Endothelial cell of umbilical vein (primary cell): ENCODE results near the gene TSPAN4. TPM values are rescaled to one million over a fixed set of nuclear protein-coding genes. Genes with fewer than 3 reads are reported as not detected.

Experiments
- BruUV-seq: library from RNA; stranded (reverse); fragments of 400-500 nt; replicated peaks from 2 replicates; lab custom pipeline; 2021; lab: Mats Ljungman, UMichigan
- CTCF ChIA-PET: fragments of 300-600, 350-600 bp; sonication (Branson Sonifier 250); formaldehyde crosslinking; loops from one replicate; lab custom pipeline; 2021; ENCODE audit warnings: antibody characterized with exemption, inconsistent platforms; lab: Charles Lee
- POLR2A ChIA-PET: fragments of 300-600, 350-600 bp; sonication (Branson Sonifier 250); formaldehyde crosslinking; loops from one replicate; lab custom pipeline; 2021; ENCODE audit warnings: antibody characterized with exemption, inconsistent platforms; lab: Charles Lee
- DNase-seq: peaks from one replicate; pipeline ENCODE4 v3.0.0-alpha.2; 2011; ENCODE audit warnings: low read depth, low spot score
- FAIRE-seq: peaks from 2 replicates; lab custom pipeline; 2011; peaks lifted over from hg19 to GRCh38; lab: Jason Lieb, UNC
- H2AFZ ChIP-seq: 2 replicates; pipeline ENCODE4 v1.6.0; 2012; ENCODE audit warnings: low read depth, low read length, control low read depth, inconsistent platforms
- H3K27ac ChIP-seq: 2 replicates; pipeline ENCODE4 v1.5.1; 2011; ENCODE audit warnings: low read depth, mild to moderate bottlenecking, control low read depth, low read length, moderate library complexity; ENCODE audit not compliant: insufficient read depth
- H3K27me3 ChIP-seq, 2 experiments: 2 replicates each; pipeline versions ENCODE4 v1.6.0 to v1.6.1; 2011; ENCODE audit warnings: low read length in 2 of 2, mixed read lengths in 1 of 2; ENCODE audit not compliant: control insufficient read depth in 2 of 2, insufficient read depth in 2 of 2
- H3K36me3 ChIP-seq, 2 experiments: 2 replicates in 1 of 2; 3 replicates in 1 of 2; pipeline ENCODE4 v1.5.1; 2011; ENCODE audit warnings: low read length in 2 of 2, mild to moderate bottlenecking in 1 of 2, moderate library complexity in 1 of 2; ENCODE audit not compliant: control insufficient read depth in 2 of 2, insufficient read depth in 2 of 2; ENCODE audit errors: extremely low read depth in 1 of 2
- H3K4me1 ChIP-seq: 3 replicates; pipeline ENCODE4 v1.5.1; 2011; ENCODE audit warnings: mild to moderate bottlenecking, low read length; ENCODE audit not compliant: control insufficient read depth, insufficient read depth; ENCODE audit errors: extremely low read depth
- H3K4me2 ChIP-seq: 2 replicates; pipeline ENCODE4 v1.6.1; 2011; ENCODE audit warnings: low read length, control low read depth, mixed read lengths; ENCODE audit not compliant: insufficient read depth
- H3K4me3 ChIP-seq, 3 experiments: fragments of 200-600 bp in 1 of 3; sonication (generic), shearing (Covaris generic) in 1 of 3; replicated peaks in 1 of 3; 2 replicates each; pipeline ENCODE4 v1.5.1; 2011 to 2016; ENCODE audit warnings: control low read depth in 3 of 3, low read length in 3 of 3, mild to moderate bottlenecking in 2 of 3, inconsistent platforms in 1 of 3, low read depth in 1 of 3, moderate library complexity in 1 of 3; ENCODE audit not compliant: insufficient read depth in 1 of 3
- H3K79me2 ChIP-seq: 2 replicates; pipeline ENCODE4 v1.6.0; 2012; ENCODE audit warnings: low read length, inconsistent platforms; ENCODE audit not compliant: control insufficient read depth, insufficient read depth
- H3K9ac ChIP-seq: replicated peaks from 2 replicates; pipeline ENCODE3; 2011; ENCODE audit warnings: low read length, control low read depth; ENCODE audit not compliant: insufficient read depth; ENCODE audit errors: extremely low read depth
- H3K9me1 ChIP-seq: replicated peaks from 3 replicates; pipeline ENCODE4 v1.6.0; 2011; ENCODE audit warnings: mild to moderate bottlenecking, low read length; ENCODE audit not compliant: control insufficient read depth, insufficient read depth; ENCODE audit errors: extremely low read depth
- H3K9me3 ChIP-seq: replicated peaks from 2 replicates; pipeline ENCODE4 v1.5.1; 2012; ENCODE audit warnings: low read length, inconsistent platforms; ENCODE audit not compliant: control insufficient read depth, insufficient read depth
- H4K20me1 ChIP-seq: replicated peaks from 2 replicates; pipeline ENCODE3; 2011; ENCODE audit warnings: mild to moderate bottlenecking, low read length; ENCODE audit not compliant: control insufficient read depth, insufficient read depth; ENCODE audit errors: extremely low read depth
- CTCF ChIP-seq, 2 donors: IDR thresholded peaks; 1 replicate in 1 of 2; 2 replicates in 1 of 2; pipeline ENCODE4 v1.5.1; 2011; ENCODE audit warnings: low read length in 2 of 2, mild to moderate bottlenecking in 2 of 2, moderate library complexity in 2 of 2, control low read depth in 1 of 2, inconsistent platforms in 1 of 2, low read depth in 1 of 2; ENCODE audit not compliant: insufficient read depth in 1 of 2; ENCODE audit errors: extremely low read depth in 1 of 2
- EZH2 ChIP-seq: IDR thresholded peaks from 2 replicates; pipeline ENCODE4 v1.6.1; 2012; ENCODE audit warnings: borderline replicate concordance, low read depth, mild to moderate bottlenecking, moderate library complexity, low read length, inconsistent platforms; ENCODE audit not compliant: severe bottlenecking
- GATA2 ChIP-seq: IDR thresholded peaks from 2 replicates; pipeline ENCODE4 v1.7.0; 2011; ENCODE audit warnings: low read depth, mild to moderate bottlenecking, moderate library complexity, mixed read lengths, low read length; ENCODE audit not compliant: insufficient read length, insufficient read depth
- MYC ChIP-seq: IDR thresholded peaks from one replicate; pipeline ENCODE4 v1.6.1; 2011; ENCODE audit warnings: mild to moderate bottlenecking, low read depth, low read length
- POLR2A ChIP-seq: IDR thresholded peaks from 2 replicates; pipeline ENCODE4 v1.6.1; 2012; ENCODE audit warnings: low read depth, mild to moderate bottlenecking, control low read depth, low read length
- dilution Hi-C: fragments of 300-500 bp; cut with MboI; formaldehyde crosslinking; loops from one replicate; pipeline ENCODE4 v1.15.0; 2019; ENCODE audit warnings: low sequenced_read_pairs; ENCODE audit not compliant: extremely low pct_ligation_motif_present
- intact Hi-C: fragments of 100-400 bp; cut with micrococcal nuclease; formaldehyde crosslinking; loops from one replicate; pipeline ENCODE4 v1.10.0; 2022
- polyA plus RNA-seq, 4 experiments: library from polyadenylated mRNA; depleted of rRNA in 3 of 4; stranded (reverse) in 3 of 4; unstranded in 1 of 4; fragments of >200 nt; gene quantifications; 2 replicates each; pipeline versions ENCODE4 v1.2.1 to v1.2.3, GENCODE V29; 2011 to 2012; ENCODE audit warnings: missing spikeins in 1 of 4
- total RNA-seq: library from RNA; stranded (reverse); gene quantifications from 2 replicates; pipeline ENCODE4 v1.2.3, GENCODE V29; 2021

The TSPAN4 gene
- total and polyA plus RNA-seq, 2 donors (not counting 3 experiments of a cell fraction or from before 2014, with no cell fraction given), result 114 to 199 TPM

DNA sequence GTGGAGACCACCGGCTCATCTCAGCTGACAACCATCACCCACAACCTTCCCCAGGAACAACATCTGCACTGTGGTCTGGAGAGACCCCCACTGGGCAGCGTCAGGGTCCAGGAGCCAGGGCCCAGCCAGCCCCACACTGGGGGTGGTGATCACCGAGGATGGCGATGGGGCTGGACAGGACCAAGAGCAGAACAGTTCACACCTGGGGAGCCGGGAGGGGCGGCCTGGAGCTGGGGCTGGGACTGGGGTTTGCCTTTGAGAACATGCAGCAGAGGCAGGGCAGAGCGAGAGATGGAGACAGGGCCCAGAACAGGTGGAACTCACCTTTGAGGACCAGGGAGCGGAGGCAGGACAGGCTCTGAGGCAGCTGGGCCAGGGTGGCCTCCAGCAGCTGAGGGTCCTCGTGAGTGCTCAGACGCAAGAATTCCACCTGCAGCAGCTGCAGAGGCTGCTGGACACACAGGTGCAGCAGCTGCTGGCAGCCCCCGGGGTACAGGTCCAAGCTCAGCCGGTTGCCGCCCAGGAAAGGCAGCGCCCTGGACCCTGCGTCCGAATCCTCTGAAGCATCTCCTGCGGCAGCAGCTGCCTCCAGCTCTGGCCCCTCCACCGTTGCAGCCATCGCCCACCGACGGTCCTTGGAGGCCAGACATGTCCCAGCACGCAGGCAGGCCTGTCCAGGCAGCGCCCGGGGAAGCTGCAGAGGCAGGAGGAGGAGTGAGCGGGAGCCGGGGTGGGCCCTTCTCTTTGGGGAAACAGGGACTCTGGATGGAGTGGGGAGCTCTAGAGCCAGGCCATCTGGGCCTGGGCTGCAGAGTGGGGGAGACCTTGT, 38.7 kb upstream of the TSPAN4 start:
- H3K9me3 ChIP-seq, result no peaks in the 10 kb centered on the region

More for the DNA sequence above, 38.7 kb upstream of the TSPAN4 start:
- Histone ChIP-seq H2AFZ (peak overlapping the region; percentile 11), H3K4me2 (peak overlapping the region; percentile 91), H3K27ac (no peak overlapping the region), H3K9ac (peak overlapping the region; percentile 13), H3K79me2 (peaks cover 12% of the 10 kb centered on the region), H3K4me1 (peaks cover 21% of the 10 kb centered on the region), H3K4me3 (peak overlapping the region; percentile 42 to 74 (median 59)), H3K36me3 (peaks cover 0 to 20% of the 10 kb centered on the region in 2 experiments), H4K20me1 (no peaks in the 10 kb centered on the region), H3K27me3 (no peaks in the 10 kb centered on the region), H3K9me1 (no peaks in the 10 kb centered on the region)
- ChIA-PET POLR2A (no interaction called here), CTCF (interaction anchor here (1.0 to 1.4 kb wide), 2 partner anchors 31 to 36 kb away, joined by 3 to 4 read pairs; no protein-coding TSS in a partner anchor)
- dilution Hi-C loops (no loop called here), intact Hi-C loops (no loop called here)
- FAIRE-seq (peak; percentile 8), DNase-seq (no peak)
- no TSS peak for BruUV-seq
- no peak for TF ChIP-seq MYC
- no peak for TF ChIP-seq POLR2A
- no peak for TF ChIP-seq CTCF (IDR thresholded peaks at IDR 0.05; ENCODE audit: extremely low read depth in 1 of 2, insufficient read depth in 1 of 2, low read depth in 1 of 2, low read length in 2 of 2)
- TF ChIP-seq EZH2, result no peak
- no peak for TF ChIP-seq GATA2
